ENCODE data around the gene CYP1A1.

Gene CYP1A1

DNA sequence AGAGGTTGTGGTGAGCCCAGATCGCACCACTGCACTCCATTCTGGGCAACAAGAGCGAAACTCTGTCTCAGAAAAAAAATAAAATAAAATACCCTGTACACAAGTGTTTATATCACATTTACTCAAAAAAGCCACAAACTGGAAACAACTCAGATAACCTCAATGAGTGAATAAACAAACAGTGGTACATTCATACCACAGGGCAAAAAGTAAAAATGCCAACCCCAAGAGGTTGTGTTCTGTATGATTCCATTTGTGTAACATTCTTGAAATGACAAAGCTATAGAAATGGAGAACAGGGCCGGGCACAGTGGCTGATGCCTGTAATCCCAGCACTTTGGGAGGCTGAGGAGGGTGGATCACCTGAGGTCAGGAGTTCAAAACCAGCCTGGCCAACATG, 42.4 kb downstream of the CYP1A1 start:
- DNase-seq, result no peak

DNA sequence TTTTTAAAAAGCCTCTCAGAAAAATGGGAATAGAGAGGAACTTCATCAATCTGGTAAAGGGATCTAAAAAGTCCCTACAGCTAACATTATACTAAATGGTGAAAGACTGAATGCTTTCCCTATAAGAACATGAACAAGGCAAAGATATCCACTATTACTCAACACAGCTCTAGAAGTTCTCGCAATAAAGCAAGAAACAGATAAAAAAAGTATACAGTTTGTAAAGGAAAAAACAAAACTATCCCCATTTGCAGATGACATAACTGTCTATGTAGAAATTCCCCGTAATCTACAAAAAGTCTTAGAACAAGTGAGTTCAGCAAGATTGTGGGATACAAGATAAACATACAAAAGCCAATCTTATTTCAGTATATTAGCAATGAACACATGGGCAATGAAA, 44.9 kb downstream of the CYP1A1 start:
- no peak for DNase-seq

DNA sequence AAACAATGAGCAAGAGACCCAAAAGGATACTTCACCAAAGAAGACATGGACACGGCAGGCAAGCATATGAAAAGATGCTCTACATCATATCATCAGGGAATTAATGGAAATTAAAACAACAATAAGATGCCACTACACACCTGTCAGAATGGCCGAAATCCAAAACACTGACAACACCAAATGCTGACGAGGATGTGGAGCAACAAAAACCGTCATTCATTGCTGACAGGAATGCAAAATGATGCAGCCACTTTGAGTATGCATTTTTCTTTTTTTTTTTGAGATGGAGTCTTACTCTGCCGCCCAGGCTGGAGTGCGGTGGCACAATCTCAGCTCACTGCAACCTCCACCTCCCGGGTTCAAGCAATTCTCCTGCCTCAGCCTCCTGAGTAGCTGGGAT, 48.5 kb downstream of the CYP1A1 start:
- DNase-seq, result no peak

DNA sequence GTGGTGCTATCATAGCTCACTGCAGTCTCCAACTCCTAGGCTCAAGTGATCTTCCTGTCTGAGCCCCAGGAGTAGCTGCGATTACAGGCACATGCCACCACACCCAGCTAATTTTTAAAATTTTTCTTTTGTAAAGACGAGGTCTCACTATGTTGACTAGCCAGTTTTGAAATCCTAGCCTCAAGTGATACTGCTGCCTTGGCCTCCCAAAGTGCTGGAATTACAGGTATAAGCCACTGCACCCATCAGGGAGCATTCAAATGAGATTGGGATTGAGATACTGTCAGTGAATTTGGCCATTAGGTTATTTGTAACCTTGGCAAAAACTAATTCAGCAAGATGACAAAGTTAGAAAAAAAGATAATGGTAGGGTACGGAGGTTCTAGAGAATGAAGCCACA, 51.2 kb downstream of the CYP1A1 start:
- DNase-seq, result no peak

DNA sequence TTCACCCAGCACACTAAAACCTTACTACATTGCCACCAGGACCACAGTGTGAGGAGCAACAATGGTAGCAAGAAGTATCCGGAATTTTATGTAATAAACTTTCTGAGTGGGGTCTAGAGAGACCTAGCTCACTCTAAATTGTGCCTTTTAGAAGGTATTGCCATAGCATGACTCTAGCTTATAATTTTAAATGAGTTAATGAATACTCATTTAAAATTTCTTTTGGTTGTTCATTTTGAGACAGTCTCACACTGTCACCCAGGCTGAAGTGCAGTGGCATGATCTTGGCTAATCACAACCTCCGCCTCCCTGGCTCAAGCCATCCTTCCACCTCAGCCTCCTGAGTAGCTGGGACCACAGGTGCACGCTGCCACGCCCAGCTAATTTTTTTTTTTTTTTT, 55.7 kb downstream of the CYP1A1 start:
- no peak for DNase-seq
